Neural cell (in vitro differentiated cells): ENCODE results near the gene KRTAP10-1. TPM values are rescaled to one million over a fixed set of nuclear protein-coding genes. Genes with fewer than 3 reads are reported as not detected.

ENCODE experiments used
- H2AFZ ChIP-seq: fragments of 200-600, 300-800 bp; sonication (generic), shearing (Covaris generic); 2 replicates; pipeline ENCODE4 v1.6.0; 2014; ENCODE audit warnings: low read depth, mild to moderate bottlenecking, antibody characterized with exemption, low read length, moderate library complexity
- H3F3A ChIP-seq: fragments of 200-600 bp; shearing (Covaris generic); 2 replicates; pipeline ENCODE4 v1.6.1; 2016; ENCODE audit warnings: mild to moderate bottlenecking, moderate library complexity, mixed read lengths, antibody characterized with exemption, low read length; ENCODE audit not compliant: insufficient read depth, poor library complexity, severe bottlenecking
- H3K27ac ChIP-seq: fragments of 200-600, 300-800 bp; sonication (generic), shearing (Covaris generic); 2 replicates; pipeline ENCODE4 v1.5.1; 2014; ENCODE audit warnings: mild to moderate bottlenecking, low read length, moderate library complexity
- H3K27me3 ChIP-seq: fragments of 300-800, 200-600 bp; sonication (generic), shearing (Covaris generic); 2 replicates; pipeline ENCODE4 v1.6.0; 2014; ENCODE audit warnings: mild to moderate bottlenecking, low read depth, low read length, moderate library complexity; ENCODE audit not compliant: insufficient read depth
- H3K36me3 ChIP-seq: fragments of 300-800, 200-600 bp; sonication (generic), shearing (Covaris generic); 2 replicates; pipeline ENCODE4 v1.5.1; 2014; ENCODE audit warnings: mild to moderate bottlenecking, antibody characterized with exemption, low read length, moderate library complexity; ENCODE audit not compliant: insufficient read depth
- H3K4me2 ChIP-seq: fragments of 300-800, 200-600 bp; sonication (generic), shearing (Covaris generic); 2 replicates; pipeline ENCODE4 v1.6.0; 2014; ENCODE audit warnings: mild to moderate bottlenecking, low read length
- H3K4me3 ChIP-seq: fragments of 300-800, 200-600 bp; sonication (generic), shearing (Covaris generic); 2 replicates; pipeline ENCODE4 v1.5.1; 2014; ENCODE audit warnings: mild to moderate bottlenecking, low read length, moderate library complexity
- H3K79me2 ChIP-seq: fragments of 200-600 bp; shearing (Covaris generic); replicated peaks from 2 replicates; pipeline ENCODE4 v1.6.0; 2014; ENCODE audit warnings: mild to moderate bottlenecking, low read length, moderate library complexity; ENCODE audit not compliant: insufficient read depth
- H3K9ac ChIP-seq: fragments of 300-800, 200-600 bp; sonication (generic), shearing (Covaris generic); 2 replicates; pipeline ENCODE4 v1.6.1; 2016; ENCODE audit warnings: mild to moderate bottlenecking, low read length, mixed read lengths
- H3K9me2 ChIP-seq: fragments of 200-600 bp; shearing (Covaris generic); 2 replicates; pipeline ENCODE4 v1.6.1; 2016; ENCODE audit warnings: mild to moderate bottlenecking, low read length, mixed read lengths; ENCODE audit not compliant: insufficient read depth
- H3K9me3 ChIP-seq: fragments of 200-600, 300-800 bp; sonication (generic), shearing (Covaris generic); 2 replicates; pipeline ENCODE4 v1.6.1; 2016; ENCODE audit warnings: mild to moderate bottlenecking, mixed run types, low read length, moderate library complexity, mixed read lengths
- H4K20me1 ChIP-seq: fragments of 200-600 bp; shearing (Covaris generic); 2 replicates; pipeline ENCODE4 v1.6.1; 2016; ENCODE audit warnings: mild to moderate bottlenecking, mixed run types; ENCODE audit not compliant: insufficient read depth
- CTCF ChIP-seq: fragments of 450-650 bp; IDR thresholded peaks from 2 replicates; pipeline ENCODE4 v1.5.1; 2014; ENCODE audit warnings: antibody characterized with exemption, mild to moderate bottlenecking, moderate library complexity; ENCODE audit not compliant: poor library complexity, severe bottlenecking
- EP300 ChIP-seq: fragments of 450-650 bp; conservative IDR thresholded peaks from 2 replicates; pipeline ENCODE4 v1.6.1; 2014; ENCODE audit warnings: antibody characterized with exemption, mild to moderate bottlenecking, moderate library complexity; ENCODE audit not compliant: poor library complexity, severe bottlenecking
- EZH2 ChIP-seq: fragments of 200-600, 300-800 bp; shearing (Covaris generic), sonication (generic); IDR thresholded peaks from 2 replicates; pipeline ENCODE4 v1.6.1; 2014; ENCODE audit warnings: antibody characterized with exemption, low read length, borderline replicate concordance, mild to moderate bottlenecking; ENCODE audit not compliant: insufficient read depth, poor library complexity, severe bottlenecking
- MXI1 ChIP-seq: fragments of 450-650 bp; conservative IDR thresholded peaks from 2 replicates; pipeline ENCODE4 v1.6.1; 2014; ENCODE audit warnings: antibody characterized with exemption, mild to moderate bottlenecking; ENCODE audit not compliant: poor library complexity, severe bottlenecking
- POLR2AphosphoS5 ChIP-seq: IDR thresholded peaks from 2 replicates; pipeline ENCODE4 v1.6.1; 2012
- RAD21 ChIP-seq: fragments of 450-650 bp; conservative IDR thresholded peaks from 2 replicates; pipeline ENCODE4 v1.6.1; 2014; ENCODE audit warnings: antibody characterized with exemption, mild to moderate bottlenecking, moderate library complexity
- SMC3 ChIP-seq: fragments of 450-650 bp; conservative IDR thresholded peaks from 2 replicates; pipeline ENCODE4 v1.6.1; 2014; ENCODE audit warnings: antibody characterized with exemption, mild to moderate bottlenecking, moderate library complexity; ENCODE audit not compliant: poor library complexity
- TAF1 ChIP-seq: IDR thresholded peaks from 2 replicates; pipeline ENCODE4 v1.6.1; 2012; ENCODE audit warnings: low read depth
- polyA plus RNA-seq: library from polyadenylated mRNA; depleted of rRNA; stranded (reverse); fragments of >200 nt; gene quantifications from 2 replicates; pipeline ENCODE4 v1.2.3, GENCODE V29; 2014
- TF ChIP-seq, protein P1 (sequence below): IDR thresholded peaks from 2 replicates; pipeline ENCODE4 v1.6.1; 2012; ENCODE audit warnings: borderline replicate concordance

Gene KRTAP10-1
- polyA plus RNA-seq, 1 donor from 2014 or later = not detected

- no peak for TF ChIP-seq POLR2AphosphoS5
- TF ChIP-seq MXI1 = no peak
- TF ChIP-seq RAD21 = no peak
- TF ChIP-seq SMC3 = no peak
- TF ChIP-seq, protein P1, sequence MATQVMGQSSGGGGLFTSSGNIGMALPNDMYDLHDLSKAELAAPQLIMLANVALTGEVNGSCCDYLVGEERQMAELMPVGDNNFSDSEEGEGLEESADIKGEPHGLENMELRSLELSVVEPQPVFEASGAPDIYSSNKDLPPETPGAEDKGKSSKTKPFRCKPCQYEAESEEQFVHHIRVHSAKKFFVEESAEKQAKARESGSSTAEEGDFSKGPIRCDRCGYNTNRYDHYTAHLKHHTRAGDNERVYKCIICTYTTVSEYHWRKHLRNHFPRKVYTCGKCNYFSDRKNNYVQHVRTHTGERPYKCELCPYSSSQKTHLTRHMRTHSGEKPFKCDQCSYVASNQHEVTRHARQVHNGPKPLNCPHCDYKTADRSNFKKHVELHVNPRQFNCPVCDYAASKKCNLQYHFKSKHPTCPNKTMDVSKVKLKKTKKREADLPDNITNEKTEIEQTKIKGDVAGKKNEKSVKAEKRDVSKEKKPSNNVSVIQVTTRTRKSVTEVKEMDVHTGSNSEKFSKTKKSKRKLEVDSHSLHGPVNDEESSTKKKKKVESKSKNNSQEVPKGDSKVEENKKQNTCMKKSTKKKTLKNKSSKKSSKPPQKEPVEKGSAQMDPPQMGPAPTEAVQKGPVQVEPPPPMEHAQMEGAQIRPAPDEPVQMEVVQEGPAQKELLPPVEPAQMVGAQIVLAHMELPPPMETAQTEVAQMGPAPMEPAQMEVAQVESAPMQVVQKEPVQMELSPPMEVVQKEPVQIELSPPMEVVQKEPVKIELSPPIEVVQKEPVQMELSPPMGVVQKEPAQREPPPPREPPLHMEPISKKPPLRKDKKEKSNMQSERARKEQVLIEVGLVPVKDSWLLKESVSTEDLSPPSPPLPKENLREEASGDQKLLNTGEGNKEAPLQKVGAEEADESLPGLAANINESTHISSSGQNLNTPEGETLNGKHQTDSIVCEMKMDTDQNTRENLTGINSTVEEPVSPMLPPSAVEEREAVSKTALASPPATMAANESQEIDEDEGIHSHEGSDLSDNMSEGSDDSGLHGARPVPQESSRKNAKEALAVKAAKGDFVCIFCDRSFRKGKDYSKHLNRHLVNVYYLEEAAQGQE = no peak
- TF ChIP-seq EZH2 = no peak
- TF ChIP-seq CTCF = no peak
- no peak for TF ChIP-seq TAF1
- no peak for TF ChIP-seq EP300
- H3K36me3 ChIP-seq = no peaks in the 10 kb centered on the region
- no peak overlapping the region for H3K4me2 ChIP-seq
- no peaks in the 10 kb centered on the region for H3K27me3 ChIP-seq
- no peak overlapping the region for H3K4me3 ChIP-seq
- no peaks in the 10 kb centered on the region for H3K9me2 ChIP-seq
- no peak overlapping the region for H3K9ac ChIP-seq
- H2AFZ ChIP-seq = no peak overlapping the region
- no peak overlapping the region for H3K27ac ChIP-seq
- H3K79me2 ChIP-seq = no peaks in the 10 kb centered on the region
- H3F3A ChIP-seq = no peaks in the 10 kb centered on the region
- no peaks in the 10 kb centered on the region for H4K20me1 ChIP-seq
- no peaks in the 10 kb centered on the region for H3K9me3 ChIP-seq
Observed at GRCh38 chr21:44498280-44499210, 41.5 kb downstream of the KRTAP10-1 start.

GRCh38 chr21:44497703-44498126 is 42.3 kb downstream of the KRTAP10-1 start:
- Histone ChIP-seq H3K27ac (no peak overlapping the region), H3F3A (no peaks in the 10 kb centered on the region), H3K9me3 (no peaks in the 10 kb centered on the region), H3K4me2 (no peak overlapping the region), H3K27me3 (no peaks in the 10 kb centered on the region), H3K4me3 (no peak overlapping the region), H3K9me2 (no peaks in the 10 kb centered on the region), H2AFZ (no peak overlapping the region), H3K36me3 (no peaks in the 10 kb centered on the region), H4K20me1 (no peaks in the 10 kb centered on the region), H3K79me2 (no peaks in the 10 kb centered on the region), H3K9ac (peak overlapping the region; percentile 44)
- TF ChIP-seq EZH2 = no peak
- TF ChIP-seq EP300 = no peak
- no peak for TF ChIP-seq POLR2AphosphoS5
- TF ChIP-seq RAD21 = no peak
- TF ChIP-seq TAF1 = no peak
- no peak for TF ChIP-seq CTCF
